K562 (cell line): ENCODE measurements around the gene ZNF385C. TPM values are rescaled to one million over a fixed set of nuclear protein-coding genes. Genes with fewer than 3 reads are reported as not detected.

Experiments used
- BRD9 ChIP-seq: fragments of 450-650 bp; IDR thresholded peaks from 2 replicates; pipeline ENCODE4 v1.6.1; 2018; ENCODE audit warnings: low read depth; ENCODE audit not compliant: partially characterized antibody
- C11orf30 ChIP-seq: fragments of 450-650 bp; IDR thresholded peaks from 2 replicates; pipeline ENCODE4 v1.6.1; 2016; ENCODE audit warnings: low read depth, mild to moderate bottlenecking
- CBFA2T3 ChIP-seq: fragments of 450-650 bp; IDR thresholded peaks from 2 replicates; pipeline ENCODE4 v1.6.1; 2017
- COPS2 ChIP-seq: fragments of 450-650 bp; conservative IDR thresholded peaks from 2 replicates; pipeline ENCODE4 v1.6.1; 2016; ENCODE audit warnings: mild to moderate bottlenecking, moderate library complexity
- FOXA3 ChIP-seq, 2 experiments: fragments of 450-650 bp in 1 of 2; sonication (generic) in 1 of 2; formaldehyde crosslinking; IDR thresholded peaks in 1 of 2; conservative IDR thresholded peaks in 1 of 2; 2 replicates each; pipeline versions ENCODE4 v1.4.0 to v1.8.0; 2020 to 2022; ENCODE audit warnings: mild to moderate bottlenecking in 2 of 2, missing genetic modification reagents in 1 of 2
- MCM3 ChIP-seq: fragments of 450-650 bp; IDR thresholded peaks from 2 replicates; pipeline ENCODE4 v1.6.1; 2016
- MNT ChIP-seq, 2 experiments: fragments of 450-650 bp; conservative IDR thresholded peaks; 2 replicates each; pipeline ENCODE4 v1.6.1; 2017; ENCODE audit warnings: mild to moderate bottlenecking in 2 of 2, moderate library complexity in 2 of 2
- MYC ChIP-seq, 2 experiments: fragments of 250-450 bp in 1 of 2; sonication (Bioruptor Pico) in 1 of 2; IDR thresholded peaks; 2 replicates each; pipeline versions ENCODE4 v1.5.1 to v1.6.1; 2012 to 2021; ENCODE audit warnings: low read depth in 2 of 2, borderline replicate concordance in 1 of 2, improper control_type of control experiment in 1 of 2, low read length in 1 of 2, mild to moderate bottlenecking in 1 of 2, moderate library complexity in 1 of 2
- NR1H2 ChIP-seq: sonication (generic); formaldehyde crosslinking; IDR thresholded peaks from 2 replicates; pipeline ENCODE4 v1.4.0; 2020; ENCODE audit warnings: mild to moderate bottlenecking, missing genetic modification reagents
- NR2C2 ChIP-seq, 2 experiments: fragments of 200-800 bp in 1 of 2; sonication (Bioruptor generic) in 1 of 2; sonication (generic) in 1 of 2; formaldehyde crosslinking in 1 of 2; IDR thresholded peaks; 2 replicates each; pipeline versions ENCODE4 v1.6.1 to v1.8.0; 2016 to 2022; ENCODE audit warnings: mild to moderate bottlenecking in 1 of 2, missing compliant biosample characterization in 1 of 2, missing genetic modification characterization in 1 of 2, missing genetic modification reagents in 1 of 2
- NR4A1 ChIP-seq, 2 experiments: fragments of 250-450 bp in 1 of 2; fragments of 450-650 bp in 1 of 2; sonication (Bioruptor Pico) in 1 of 2; IDR thresholded peaks; 2 replicates each; pipeline versions ENCODE4 v1.4.0 to v1.6.1; 2016 to 2020; ENCODE audit warnings: mild to moderate bottlenecking in 2 of 2, missing compliant biosample characterization in 1 of 2, missing genetic modification characterization in 1 of 2, moderate library complexity in 1 of 2
- POLR2G ChIP-seq: fragments of 200-400 bp; formaldehyde crosslinking; IDR thresholded peaks from 2 replicates; pipeline ENCODE4 v1.6.1; 2017; ENCODE audit warnings: low read depth, mild to moderate bottlenecking, antibody characterized with exemption, low read length, moderate library complexity
- SNAPC5 ChIP-seq: fragments of 250-450 bp; sonication (Bioruptor Pico); IDR thresholded peaks from 2 replicates; pipeline ENCODE4 v1.8.0; 2021; ENCODE audit warnings: moderate library complexity, mild to moderate bottlenecking, inconsistent platforms
- SREBF2 ChIP-seq: sonication (generic); formaldehyde crosslinking; IDR thresholded peaks from 2 replicates; pipeline ENCODE4 v1.4.0; 2020; ENCODE audit warnings: mild to moderate bottlenecking, missing genetic modification reagents
- SRSF7 ChIP-seq: fragments of 200-400 bp; formaldehyde crosslinking; optimal IDR thresholded peaks from 2 replicates; pipeline ENCODE3; 2017; ENCODE audit warnings: mild to moderate bottlenecking, low read depth, low read length
- U2AF2 ChIP-seq: fragments of 200-400 bp; formaldehyde crosslinking; optimal IDR thresholded peaks from 2 replicates; pipeline ENCODE3; 2017; ENCODE audit warnings: low read depth, mild to moderate bottlenecking, low read length
- UBTF ChIP-seq, 2 experiments: IDR thresholded peaks; 2 replicates each; pipeline ENCODE4 v1.6.1; 2012; ENCODE audit warnings: improper control_type of control experiment in 2 of 2, low read depth in 2 of 2, low read length in 2 of 2, borderline replicate concordance in 1 of 2
- ZNF224 ChIP-seq: sonication (generic); formaldehyde crosslinking; IDR thresholded peaks from 2 replicates; pipeline ENCODE4 v1.8.0; 2022; ENCODE audit warnings: mild to moderate bottlenecking, missing genetic modification reagents
- ZNF395 ChIP-seq: fragments of 200-800 bp; sonication (Bioruptor generic); IDR thresholded peaks from 2 replicates; pipeline ENCODE4 v1.6.1; 2017; ENCODE audit warnings: missing genetic modification characterization, missing compliant biosample characterization
- ZNF583 ChIP-seq: fragments of 250-450 bp; sonication (Bioruptor Pico); IDR thresholded peaks from 2 replicates; pipeline ENCODE4 v1.4.0; 2020
- ZNF589 ChIP-seq: fragments of 200-800 bp; sonication (Bioruptor generic); IDR thresholded peaks from 2 replicates; pipeline ENCODE4 v1.6.1; 2016; ENCODE audit warnings: low read depth, missing genetic modification characterization, missing compliant biosample characterization
- polyA plus RNA-seq, 8 experiments: library from polyadenylated mRNA; depleted of rRNA in 4 of 8; stranded (reverse) in 5 of 8; unstranded in 3 of 8; fragments of >200 nt; fragmentation: Nextera tagmentation in 2 of 8; fragmentation: Illumina TruSeq in 1 of 8; extraction: Ambion mirVana in 2 of 8; extraction: Trizol in 1 of 8; gene quantifications; 2 replicates each; pipeline versions ENCODE4 v1.2.1 to v1.2.3, GENCODE V29; 2011 to 2014; ENCODE audit warnings: inconsistent platforms in 1 of 8, missing spikeins in 1 of 8
- total RNA-seq, 7 experiments: library from RNA; depleted of rRNA in 6 of 7; stranded (reverse); fragments of >200 nt in 6 of 7; fragmentation: Illumina TruSeq in 2 of 7; extraction: Trizol in 2 of 7; gene quantifications; 2 replicates each; pipeline versions ENCODE4 v1.2.1 to v1.2.3, GENCODE V29; 2011 to 2021; ENCODE audit warnings: low replicate concordance in 1 of 7

ZNF385C gene
- total and polyA plus RNA-seq, 9 of the 15 experiments (the other 6 are each of a cell fraction or from before 2014, with no cell fraction given): 0.03 to 0.35 (median 0.18) TPM; not detected in 1

- TF ChIP-seq UBTF (IDR thresholded peaks at IDR 0.05; ENCODE audit: borderline replicate concordance in 1 of 2, low read depth in 2 of 2, low read length in 2 of 2) (no peak), NR4A1 (CRISPR knock-in tag; IDR thresholded peaks at IDR 0.05) (no peak), NR4A1 (tag; IDR thresholded peaks at IDR 0.05) (no peak), NR2C2 (CRISPR knock-in tag; IDR thresholded peaks at IDR 0.05) (no peak), NR2C2 (tag; IDR thresholded peaks at IDR 0.05) (peak; percentile 58; the same call in 1 of the 2 replicates), SRSF7 (no peak), NR1H2 (no peak), U2AF2 (no peak), CBFA2T3 (no peak), POLR2G (peak; percentile 85), C11orf30 (no peak), MYC (IDR thresholded peaks at IDR 0.05; ENCODE audit: low read depth, low read length) (peak; percentile 82), MYC (CRISPR knock-in tag; IDR thresholded peaks at IDR 0.05; ENCODE audit: borderline replicate concordance, low read depth) (no peak), SREBF2 (no peak), ZNF224 (CRISPR knock-in tag) (no peak), ZNF395 (0 out of 2 replicates have a peak, but pooled peaks have one; percentile 63), SNAPC5 (CRISPR knock-in tag) (no peak), MNT (conservative IDR thresholded peaks at IDR 0.05) (peak in 1 of 2 experiments; percentile 39; a peak in 1 of 4 replicates), FOXA3 (CRISPR knock-in tag; conservative IDR thresholded peaks at IDR 0.05 in 1 of 2, IDR thresholded peaks at IDR 0.05 in 1 of 2) (no peak), ZNF583 (CRISPR knock-in tag) (peak; percentile 95), MCM3 (no peak), BRD9 (peak; percentile 77), ZNF589 (peak; percentile 52; the same call in 1 of the 2 replicates), COPS2 (no peak)
These were observed 74.5 kb downstream of the ZNF385C start (continued) for GRCh38 chr17:42023524-42024349.
